Suprapubic skin (tissue), 3 donors: Measurements from ENCODE around the gene RNASET2.

ENCODE experiments used
- EP300 ChIP-seq: sonication (generic); formaldehyde crosslinking; IDR thresholded peaks from one replicate; pipeline ENCODE4 v1.6.1; 2017; ENCODE audit warnings: antibody characterized with exemption
- POLR2A ChIP-seq, 2 donors: fragments of 450-650 bp; IDR thresholded peaks; one replicate each; pipeline ENCODE4 v1.6.1; 2017; ENCODE audit warnings: antibody characterized with exemption in 2 of 2, mild to moderate bottlenecking in 2 of 2, moderate library complexity in 2 of 2
- TF ChIP-seq, protein P1 (sequence below), 2 donors: fragments of 200-600 bp in 1 of 2; fragments of 450-650 bp in 1 of 2; sonication (generic) in 1 of 2; IDR thresholded peaks; one replicate each; pipeline ENCODE4 v1.5.1; 2016 to 2019; ENCODE audit warnings: antibody characterized with exemption in 2 of 2, mild to moderate bottlenecking in 1 of 2, moderate library complexity in 1 of 2

DNA sequence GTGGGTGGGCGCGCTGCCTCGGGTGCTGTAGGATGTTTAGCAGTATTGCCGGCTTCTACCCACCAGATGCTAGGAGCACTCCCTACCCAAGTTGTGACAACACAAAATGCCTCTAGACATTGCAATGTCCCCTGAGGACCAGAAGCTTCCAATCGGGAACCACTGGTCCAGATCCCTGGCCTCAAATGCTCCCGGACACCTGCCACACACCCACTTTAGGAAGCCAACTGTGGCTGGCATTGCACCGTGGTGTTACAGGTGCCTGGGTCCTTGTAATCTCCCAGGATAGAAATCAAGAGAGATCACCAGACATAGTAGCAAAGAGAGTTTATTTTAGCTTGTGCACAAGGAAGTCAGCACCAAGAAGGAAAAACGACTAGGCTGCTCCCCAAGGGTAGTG is 14.9 kb upstream of the RNASET2 start:
- TF ChIP-seq, protein P1, sequence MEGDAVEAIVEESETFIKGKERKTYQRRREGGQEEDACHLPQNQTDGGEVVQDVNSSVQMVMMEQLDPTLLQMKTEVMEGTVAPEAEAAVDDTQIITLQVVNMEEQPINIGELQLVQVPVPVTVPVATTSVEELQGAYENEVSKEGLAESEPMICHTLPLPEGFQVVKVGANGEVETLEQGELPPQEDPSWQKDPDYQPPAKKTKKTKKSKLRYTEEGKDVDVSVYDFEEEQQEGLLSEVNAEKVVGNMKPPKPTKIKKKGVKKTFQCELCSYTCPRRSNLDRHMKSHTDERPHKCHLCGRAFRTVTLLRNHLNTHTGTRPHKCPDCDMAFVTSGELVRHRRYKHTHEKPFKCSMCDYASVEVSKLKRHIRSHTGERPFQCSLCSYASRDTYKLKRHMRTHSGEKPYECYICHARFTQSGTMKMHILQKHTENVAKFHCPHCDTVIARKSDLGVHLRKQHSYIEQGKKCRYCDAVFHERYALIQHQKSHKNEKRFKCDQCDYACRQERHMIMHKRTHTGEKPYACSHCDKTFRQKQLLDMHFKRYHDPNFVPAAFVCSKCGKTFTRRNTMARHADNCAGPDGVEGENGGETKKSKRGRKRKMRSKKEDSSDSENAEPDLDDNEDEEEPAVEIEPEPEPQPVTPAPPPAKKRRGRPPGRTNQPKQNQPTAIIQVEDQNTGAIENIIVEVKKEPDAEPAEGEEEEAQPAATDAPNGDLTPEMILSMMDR (IDR thresholded peaks at IDR 0.05): no peak
- TF ChIP-seq POLR2A (IDR thresholded peaks at IDR 0.05) (no peak), EP300 (no peak)
